Activated B cell treated with CpG ODN at 0.5 μM for 24 hours (primary cell): ENCODE results near the gene ADAMTS14. TPM values are rescaled to one million over a fixed set of nuclear protein-coding genes. Genes with fewer than 3 reads are reported as not detected.

Source experiments
- ATAC-seq: fragments of 200-7000 bp; cut with Tn5 transposase; one replicate; pipeline ENCODE4 v1.10.0; 2021; ENCODE audit warnings: low read depth, mild to moderate bottlenecking, moderate library complexity
- CTCF ChIA-PET: fragments of 350-600 bp; sonication (Branson Sonifier 250); formaldehyde crosslinking; loops from one replicate; lab custom pipeline; 2021; ENCODE audit warnings: antibody characterized with exemption; lab: Charles Lee
- POLR2A ChIA-PET: fragments of 350-600 bp; sonication (Branson Sonifier 250); formaldehyde crosslinking; loops from one replicate; lab custom pipeline; 2021; ENCODE audit warnings: antibody characterized with exemption; lab: Charles Lee
- DNase-seq: peaks from one replicate; pipeline ENCODE4 v3.0.0; 2022
- H3K27ac Mint-ChIP-seq: one replicate; pipeline ENCODE4 v1.8.0; 2020; ENCODE audit warnings: mixed read lengths
- H3K27me3 Mint-ChIP-seq: one replicate; pipeline ENCODE4 v1.8.0; 2021; ENCODE audit warnings: mixed read lengths
- H3K36me3 Mint-ChIP-seq: one replicate; pipeline ENCODE4 v1.8.0; 2021; ENCODE audit warnings: low read depth, mixed read lengths
- H3K4me1 Mint-ChIP-seq: one replicate; pipeline ENCODE4 v1.8.0; 2021; ENCODE audit warnings: mixed read lengths
- H3K4me3 Mint-ChIP-seq: one replicate; pipeline ENCODE4 v1.8.0; 2020; ENCODE audit warnings: mild to moderate bottlenecking, mixed read lengths
- H3K9me3 Mint-ChIP-seq: one replicate; pipeline ENCODE4 v1.8.0; 2020; ENCODE audit warnings: mixed read lengths
- CTCF ChIP-seq: fragments of 200-600 bp; IDR thresholded peaks from one replicate; pipeline ENCODE4 v1.8.0; 2022; ENCODE audit warnings: antibody characterized with exemption, mild to moderate bottlenecking
- intact Hi-C: fragments of 100-400 bp; cut with micrococcal nuclease; formaldehyde crosslinking; loops from one replicate; pipeline ENCODE4 v1.15.1; 2024
- total RNA-seq: library from RNA; stranded (reverse); gene quantifications from 2 replicates; pipeline ENCODE4 v1.2.3, GENCODE V29; 2022

Gene ADAMTS14
- total RNA-seq, 1 donor from 2014 or later, result 0.04 TPM

GRCh38 chr10:70778267-70778924, 106.1 kb downstream of the ADAMTS14 start:
- Mint-ChIP-seq H3K27ac (no peak overlapping the region), H3K4me1 (no peaks in the 10 kb centered on the region), H3K9me3 (no peaks in the 10 kb centered on the region), H3K4me3 (no peak overlapping the region), H3K36me3 (no peaks in the 10 kb centered on the region), H3K27me3 (no peaks in the 10 kb centered on the region)
- POLR2A ChIA-PET, result no interaction called here
- DNase-seq (no peak), ATAC-seq (no peak)
- no peak for TF ChIP-seq CTCF
- CTCF ChIA-PET, result no interaction called here
- intact Hi-C loops, result no loop called here

- ChIA-PET POLR2A (no interaction called here), CTCF (no interaction called here)
These were observed 106.8 kb downstream of the ADAMTS14 start for GRCh38 chr10:70779088-70779487.

GRCh38 chr10:70779511-70780369, 107.4 kb downstream of the ADAMTS14 start:
- no peak for ATAC-seq

More at GRCh38 chr10:70779088-70779487, 106.8 kb downstream of the ADAMTS14 start:
- H3K4me1 Mint-ChIP-seq, result no peaks in the 10 kb centered on the region
- no peak for DNase-seq
- no peaks in the 10 kb centered on the region for H3K9me3 Mint-ChIP-seq
- no peak overlapping the region for H3K27ac Mint-ChIP-seq
- TF ChIP-seq CTCF, result no peak
- H3K27me3 Mint-ChIP-seq, result peaks cover 2% of the 10 kb centered on the region
- H3K4me3 Mint-ChIP-seq, result no peak overlapping the region
- intact Hi-C loops, result no loop called here
- no peaks in the 10 kb centered on the region for H3K36me3 Mint-ChIP-seq
- no peak for ATAC-seq

GRCh38 chr10:70780370-70780760, 108.1 kb downstream of the ADAMTS14 start:
- ChIA-PET POLR2A (no interaction called here), CTCF (no interaction called here)
- H3K4me3 Mint-ChIP-seq, result no peak overlapping the region
- intact Hi-C loops, result no loop called here
- no peak for TF ChIP-seq CTCF
- H3K27me3 Mint-ChIP-seq, result peaks cover 2% of the 10 kb centered on the region
- ATAC-seq (no peak), DNase-seq (no peak)
- no peaks in the 10 kb centered on the region for H3K36me3 Mint-ChIP-seq
- no peaks in the 10 kb centered on the region for H3K4me1 Mint-ChIP-seq
- no peaks in the 10 kb centered on the region for H3K9me3 Mint-ChIP-seq
- H3K27ac Mint-ChIP-seq, result no peak overlapping the region

More at GRCh38 chr10:70779511-70780369, 107.4 kb downstream of the ADAMTS14 start:
- intact Hi-C loops, result no loop called here
- Mint-ChIP-seq H3K4me3 (no peak overlapping the region), H3K27me3 (peaks cover 2% of the 10 kb centered on the region), H3K9me3 (no peaks in the 10 kb centered on the region), H3K27ac (no peak overlapping the region), H3K36me3 (no peaks in the 10 kb centered on the region), H3K4me1 (no peaks in the 10 kb centered on the region)
- ChIA-PET POLR2A (no interaction called here), CTCF (no interaction called here)
- no peak for DNase-seq
- no peak for TF ChIP-seq CTCF

GRCh38 chr10:70780772-70781171, 108.5 kb downstream of the ADAMTS14 start:
- Mint-ChIP-seq H3K27me3 (peaks cover 2% of the 10 kb centered on the region), H3K4me1 (no peaks in the 10 kb centered on the region), H3K9me3 (no peaks in the 10 kb centered on the region), H3K4me3 (no peak overlapping the region), H3K36me3 (no peaks in the 10 kb centered on the region), H3K27ac (no peak overlapping the region)
- intact Hi-C loops, result no loop called here
- no peak for ATAC-seq
- no peak for DNase-seq
- no peak for TF ChIP-seq CTCF
- POLR2A ChIA-PET, result no interaction called here
- CTCF ChIA-PET, result no interaction called here
